ENCODE data around the gene MYH14. TPM values are rescaled to one million over a fixed set of nuclear protein-coding genes. Genes with fewer than 3 reads are reported as not detected.

Gene MYH14
- total RNA-seq, 2 donors from 2014 or later = 27.0 to 31.5 TPM

DNA sequence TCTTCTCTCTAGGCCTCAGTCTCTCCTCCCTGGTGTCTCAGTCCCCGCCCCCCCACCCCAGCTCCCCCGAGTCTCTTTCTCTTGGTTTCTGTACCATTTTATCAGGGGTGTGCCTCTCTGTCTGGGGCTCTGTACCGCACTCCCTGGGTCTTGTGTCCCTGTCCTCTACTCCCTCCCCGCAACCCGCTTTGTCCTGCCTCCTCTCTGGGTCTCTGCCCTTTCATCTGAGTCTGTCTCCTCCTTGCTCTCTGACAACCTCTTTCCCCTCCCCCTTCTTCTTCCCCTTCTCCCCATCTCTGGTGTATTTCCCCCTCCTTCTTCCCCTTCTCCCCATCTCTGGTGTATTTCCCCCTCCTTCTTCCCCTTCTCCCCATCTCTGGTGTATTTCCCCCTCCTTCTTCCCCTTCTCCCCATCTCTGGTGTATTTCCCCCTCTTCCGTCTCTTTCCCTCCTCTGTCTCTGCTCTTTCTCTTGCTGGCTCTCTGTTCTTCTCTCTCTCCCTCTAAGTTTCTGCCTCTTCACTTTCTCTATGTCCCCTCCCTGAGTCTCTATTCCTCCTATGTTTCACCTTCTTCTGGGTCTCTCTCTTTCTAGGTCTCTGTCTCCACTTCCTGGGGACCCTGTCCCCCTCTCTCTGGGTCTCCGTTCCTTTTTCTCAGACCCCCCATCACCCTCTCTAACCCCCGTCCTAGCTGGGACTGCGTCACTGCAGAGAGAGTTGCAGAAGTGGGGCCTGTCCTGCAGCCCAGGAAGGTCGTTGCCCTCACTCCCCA is 128.0 kb downstream of the MYH14 start:
- H3K27me3 ChIP-seq (replicated peaks; ENCODE audit: insufficient read depth) = no peaks in the 10 kb centered on the region
- intact Hi-C loops (cut with DNase I) = no loop called here
- no peaks in the 10 kb centered on the region for H3K36me3 ChIP-seq
- H3K27ac ChIP-seq = peak overlapping the region; percentile 39 to 81
- TF ChIP-seq POLR2AphosphoS5 (IDR thresholded peaks at IDR 0.05) = no peak
- WGBS = 17% methylated on average over 10 of the region's 10 CpGs
- DNase-seq (ENCODE audit: low spot score) = no peak
- no peaks in the 10 kb centered on the region for H3K4me1 ChIP-seq (replicated peaks)
- H3K9me3 ChIP-seq = no peaks in the 10 kb centered on the region
- H3K4me3 ChIP-seq = peak overlapping the region; percentile 12 to 30

DNA sequence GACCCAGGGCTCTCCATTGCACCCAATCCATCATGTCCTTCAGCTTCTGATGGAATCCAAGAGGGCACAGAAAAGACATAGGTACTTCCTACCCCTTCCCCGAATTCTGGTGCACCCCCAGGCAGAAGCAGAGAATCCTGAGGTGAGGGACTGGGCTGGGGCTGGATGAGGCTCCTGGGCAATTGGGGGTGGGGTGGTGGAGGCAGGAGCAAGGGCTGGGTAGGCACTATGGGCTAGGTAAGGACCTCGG is 128.5 kb downstream of the MYH14 start:
- H3K36me3 ChIP-seq = no peaks in the 10 kb centered on the region
- no peaks in the 10 kb centered on the region for H3K27me3 ChIP-seq (replicated peaks; ENCODE audit: insufficient read depth)
- TF ChIP-seq POLR2AphosphoS5 (IDR thresholded peaks at IDR 0.05) = no peak
- no peaks in the 10 kb centered on the region for H3K4me1 ChIP-seq (replicated peaks)
- intact Hi-C loops (cut with DNase I) = no loop called here
- WGBS = 14% methylated on average over 2 of the region's 2 CpGs
- peak overlapping the region in 1 of 2 donors; percentile 64 for H3K27ac ChIP-seq
- H3K4me3 ChIP-seq = no peak overlapping the region
- no peaks in the 10 kb centered on the region for H3K9me3 ChIP-seq
- DNase-seq (ENCODE audit: low spot score) = no peak

GRCh38 chr19:50332244-50333038 is 129.0 kb downstream of the MYH14 start:
- Histone ChIP-seq H3K9me3 (no peaks in the 10 kb centered on the region), H3K4me3 (peak overlapping the region; percentile 18 to 45), H3K27ac (peak overlapping the region; percentile 64 to 68), H3K4me1 (replicated peaks) (no peaks in the 10 kb centered on the region), H3K36me3 (no peaks in the 10 kb centered on the region), H3K27me3 (replicated peaks; ENCODE audit: insufficient read depth) (no peaks in the 10 kb centered on the region)
- TF ChIP-seq POLR2AphosphoS5 (IDR thresholded peaks at IDR 0.05) (no peak), POLR2A (IDR thresholded peaks at IDR 0.05) (no peak), CTCF (IDR thresholded peaks at IDR 0.05) (no peak)
- DNase-seq (ENCODE audit: low spot score) = no peak
- intact Hi-C loops (cut with DNase I) = no loop called here
- WGBS = 5% methylated on average over 20 of the region's 20 CpGs

- no peaks in the 10 kb centered on the region for H3K4me1 ChIP-seq (replicated peaks)
- WGBS = 4% methylated on average over 32 of the region's 34 CpGs
- TF ChIP-seq CTCF (IDR thresholded peaks at IDR 0.05) (no peak), POLR2AphosphoS5 (IDR thresholded peaks at IDR 0.05) (no peak), POLR2A (IDR thresholded peaks at IDR 0.05) (peak; percentile 87)
- no peaks in the 10 kb centered on the region for H3K9me3 ChIP-seq
- intact Hi-C loops (cut with DNase I) = no loop called here
- H3K27ac ChIP-seq = peak overlapping the region; percentile 64 to 68
- H3K27me3 ChIP-seq (replicated peaks; ENCODE audit: insufficient read depth) = no peaks in the 10 kb centered on the region
- peak; percentile 88 for DNase-seq (ENCODE audit: low spot score)
- H3K4me3 ChIP-seq = peak overlapping the region; percentile 18 to 45
- H3K36me3 ChIP-seq = no peaks in the 10 kb centered on the region
These were observed 129.9 kb downstream of the MYH14 start for GRCh38 chr19:50333235-50333736.

- peak; percentile 65 for TF ChIP-seq POLR2A (IDR thresholded peaks at IDR 0.05)
- TF ChIP-seq POLR2AphosphoS5 (IDR thresholded peaks at IDR 0.05) = peak; percentile 86
- peak in 1 of 4 experiments; percentile 24 for TF ChIP-seq CTCF (IDR thresholded peaks at IDR 0.05)
- no peaks in the 10 kb centered on the region for H3K36me3 ChIP-seq
- no peaks in the 10 kb centered on the region for H3K9me3 ChIP-seq
- H3K27ac ChIP-seq = peak overlapping the region; percentile 64 to 68
- WGBS = 14% methylated on average over 53 of the region's 54 CpGs
- intact Hi-C loops (cut with DNase I) = no loop called here
- peak overlapping the region; percentile 18 to 45 for H3K4me3 ChIP-seq
- peak; percentile 68 for DNase-seq (ENCODE audit: low spot score)
- H3K27me3 ChIP-seq (replicated peaks; ENCODE audit: insufficient read depth) = no peaks in the 10 kb centered on the region
- H3K4me1 ChIP-seq (replicated peaks) = no peaks in the 10 kb centered on the region
These were observed 130.6 kb downstream of the MYH14 start for GRCh38 chr19:50333737-50334617.
